GM12865 (cell line): ENCODE measurements around the gene FCHO2.
"Not testable (repeated sequence)": the region's sequence is repeated elsewhere in the genome, so short reads cannot be mapped to it uniquely, and the experiment has no call there.

Source experiments
- DNase-seq: peaks from one replicate; pipeline ENCODE4 v3.0.0; 2010; ENCODE audit warnings: low read depth
- H3K4me3 ChIP-seq: 2 replicates; pipeline ENCODE4 v1.5.1; 2011; ENCODE audit warnings: mild to moderate bottlenecking, low read depth, low read length, control low read depth
- CTCF ChIP-seq: IDR thresholded peaks from 2 replicates; pipeline ENCODE4 v1.5.1; 2011; ENCODE audit warnings: low read length, control low read depth, low read depth, inconsistent platforms; ENCODE audit not compliant: insufficient read depth; ENCODE audit errors: missing control alignments

Gene FCHO2

GRCh38 chr5:72922422-72922821 is 33.4 kb upstream of the FCHO2 start:
- DNase-seq, result no peak
- H3K4me3 ChIP-seq, result no peak overlapping the region
- no peak for TF ChIP-seq CTCF

GRCh38 chr5:72925336-72926010 is 30.4 kb upstream of the FCHO2 start:
- H3K4me3 ChIP-seq, result no peak overlapping the region
- TF ChIP-seq CTCF, result no peak
- no peak for DNase-seq

- not testable (repeated sequence) for DNase-seq, H3K4me3 ChIP-seq
Measured at GRCh38 chr5:72932686-72933085, 23.2 kb upstream of the FCHO2 start.

GRCh38 chr5:72934953-72935725 is 20.7 kb upstream of the FCHO2 start:
- DNase-seq, H3K4me3 ChIP-seq: not testable (repeated sequence)

GRCh38 chr5:72936893-72937292 is 18.9 kb upstream of the FCHO2 start:
- no peak for DNase-seq
- H3K4me3 ChIP-seq, result no peak overlapping the region
- no peak for TF ChIP-seq CTCF

GRCh38 chr5:72937517-72938061 is 18.3 kb upstream of the FCHO2 start:
- no peak for DNase-seq
- no peak for TF ChIP-seq CTCF
- H3K4me3 ChIP-seq, result no peak overlapping the region

GRCh38 chr5:72938206-72938605 is 17.6 kb upstream of the FCHO2 start:
- TF ChIP-seq CTCF, result no peak
- no peak overlapping the region for H3K4me3 ChIP-seq
- no peak for DNase-seq

- no peak for TF ChIP-seq CTCF
- DNase-seq, result no peak
- H3K4me3 ChIP-seq, result no peak overlapping the region
Measured at GRCh38 chr5:72940082-72940481, 15.8 kb upstream of the FCHO2 start.
